HFF-Myc (cell line): ENCODE results near the gene CFAP77.

Source experiments
- DNase-seq: peaks from one replicate; pipeline ENCODE4 v3.0.0-alpha.2; 2011; ENCODE audit warnings: low read depth; ENCODE audit errors: extremely low read depth
- H3K4me3 ChIP-seq: replicated peaks from 2 replicates; pipeline ENCODE4 v1.5.1; 2011; ENCODE audit warnings: low read depth, mild to moderate bottlenecking, control low read depth, low read length
- CTCF ChIP-seq: IDR thresholded peaks from 2 replicates; pipeline ENCODE4 v1.5.1; 2012; ENCODE audit warnings: mild to moderate bottlenecking, low read depth, low read length, control low read depth; ENCODE audit errors: missing control alignments

Gene CFAP77

GRCh38 chr9:132577119-132577518, 167.1 kb downstream of the CFAP77 start:
- TF ChIP-seq CTCF, result no peak
- no peak overlapping the region for H3K4me3 ChIP-seq
- no peak for DNase-seq

GRCh38 chr9:132578367-132578932, 168.4 kb downstream of the CFAP77 start:
- no peak for DNase-seq
- H3K4me3 ChIP-seq, result no peak overlapping the region
- no peak for TF ChIP-seq CTCF

GRCh38 chr9:132579427-132579798, 169.4 kb downstream of the CFAP77 start:
- DNase-seq, result no peak
- no peak overlapping the region for H3K4me3 ChIP-seq
- TF ChIP-seq CTCF, result no peak

GRCh38 chr9:132582276-132582785, 172.3 kb downstream of the CFAP77 start, which contains the start of gene BARHL1:
Gene BARHL1 (plus strand): TSS chr9:132582606. CDS start chr9:132582798, 192 bp downstream.
- H3K4me3 ChIP-seq, result peak within 1 kb of the TSS; percentile 20; the same call in 1 of the 2 replicates
- no peak for DNase-seq
- TF ChIP-seq CTCF, result no peak

GRCh38 chr9:132582786-132583583, 173.0 kb downstream of the CFAP77 start:
- no peak for TF ChIP-seq CTCF
- no peak overlapping the region for H3K4me3 ChIP-seq
- no peak for DNase-seq

- TF ChIP-seq CTCF, result no peak
- no peak for DNase-seq
- no peak overlapping the region for H3K4me3 ChIP-seq
Measured at GRCh38 chr9:132583584-132584304, 173.7 kb downstream of the CFAP77 start.
